A549 treated with DMSO at 1 μM for 4 hours (cell line): ENCODE measurements around the gene BCL2L1. TPM values are rescaled to one million over a fixed set of nuclear protein-coding genes. Genes with fewer than 3 reads are reported as not detected.

Experiments used
- total RNA-seq: library from RNA; stranded (reverse); fragments of 200-300 nt; extraction: Qiagen RNA extraction; gene quantifications from 5 replicates; pipeline ENCODE4 v1.2.3, GENCODE V29; 2022; ENCODE audit warnings: low read depth

BCL2L1 gene
- total RNA-seq: 140 to 174 TPM (median 151 TPM) in 5 replicates

DNA sequence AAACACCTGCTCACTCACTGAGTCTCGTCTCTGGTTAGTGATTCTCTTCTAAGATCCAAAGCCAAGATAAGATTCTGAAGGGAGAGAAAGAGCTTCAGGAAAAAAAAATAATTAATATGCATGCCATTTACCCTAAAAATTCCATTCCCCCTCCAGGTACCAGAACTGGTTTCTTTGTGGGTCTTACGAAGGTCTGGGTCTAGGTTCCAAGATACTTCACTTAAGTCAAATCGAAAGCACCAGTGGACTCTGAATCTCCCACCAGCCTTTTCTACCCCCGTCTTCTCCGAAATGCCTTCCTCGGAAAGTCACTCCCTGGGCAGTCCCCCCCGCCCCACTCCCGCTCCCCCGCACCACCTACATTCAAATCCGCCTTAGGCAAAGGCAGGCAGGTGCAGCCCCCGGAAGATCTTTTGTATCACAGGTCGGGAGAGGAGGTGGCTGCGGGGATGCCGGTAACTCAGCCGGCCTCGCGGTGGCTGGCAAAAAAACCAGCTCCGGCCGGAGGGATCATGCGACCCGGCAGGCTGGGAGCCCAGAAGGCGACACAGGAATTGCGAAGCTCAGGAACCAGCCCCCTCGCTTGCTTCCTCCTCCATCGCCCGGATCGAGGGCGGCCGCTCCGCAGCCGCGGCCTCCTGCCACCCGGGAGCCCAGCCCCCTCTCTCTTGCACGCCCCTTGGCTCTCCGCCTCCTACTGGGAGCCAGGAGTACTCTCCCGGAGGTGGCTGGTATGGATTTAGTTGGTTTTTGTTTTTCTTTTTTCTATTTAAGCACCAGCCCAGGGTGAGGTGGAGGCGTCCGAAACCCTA lies at the start of gene BCL2L1:
Gene BCL2L1 (minus strand): TSS at position 612 of the 812 bp plus-strand sequence. CDS start 650 bp downstream, outside the sequence.

DNA sequence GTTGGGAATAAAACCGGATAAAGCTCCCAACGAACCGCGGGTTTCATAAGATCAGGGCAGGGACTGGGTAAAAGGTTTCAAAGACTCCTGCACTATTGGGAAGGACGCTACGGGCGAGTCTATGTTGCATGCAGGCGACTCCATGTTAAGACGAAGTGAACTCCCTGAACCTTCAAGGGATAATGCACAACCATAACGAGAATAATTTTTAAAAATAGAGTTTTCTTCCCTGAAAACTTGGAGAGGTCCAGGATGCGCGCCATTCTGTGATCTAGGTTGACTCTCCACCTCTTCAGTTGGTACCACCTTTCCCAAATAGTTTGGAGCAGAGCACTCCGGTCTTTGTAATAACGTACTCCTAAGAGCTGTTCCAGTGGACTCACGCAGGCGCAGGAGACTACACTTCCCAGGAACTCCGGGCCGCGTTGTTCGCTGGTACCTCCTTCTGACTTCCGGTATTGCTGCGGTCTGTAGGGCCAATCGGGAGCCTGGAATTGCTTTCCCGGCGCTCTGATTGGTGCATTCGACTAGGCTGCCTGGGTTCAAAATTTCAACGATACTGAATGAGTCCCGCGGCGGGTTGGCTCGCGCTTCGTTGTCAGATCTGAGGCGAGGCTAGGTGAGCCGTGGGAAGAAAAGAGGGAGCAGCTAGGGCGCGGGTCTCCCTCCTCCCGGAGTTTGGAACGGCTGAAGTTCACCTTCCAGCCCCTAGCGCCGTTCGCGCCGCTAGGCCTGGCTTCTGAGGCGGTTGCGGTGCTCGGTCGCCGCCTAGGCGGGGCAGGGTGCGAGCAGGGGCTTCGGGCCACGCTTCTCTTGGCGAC lies 16.3 kb upstream of the BCL2L1 start, which contains the start of gene TPX2:
Gene TPX2 (plus strand): TSS at position 562 of the 821 bp plus-strand sequence. CDS start 18,187 bp downstream, outside the sequence.

DNA sequence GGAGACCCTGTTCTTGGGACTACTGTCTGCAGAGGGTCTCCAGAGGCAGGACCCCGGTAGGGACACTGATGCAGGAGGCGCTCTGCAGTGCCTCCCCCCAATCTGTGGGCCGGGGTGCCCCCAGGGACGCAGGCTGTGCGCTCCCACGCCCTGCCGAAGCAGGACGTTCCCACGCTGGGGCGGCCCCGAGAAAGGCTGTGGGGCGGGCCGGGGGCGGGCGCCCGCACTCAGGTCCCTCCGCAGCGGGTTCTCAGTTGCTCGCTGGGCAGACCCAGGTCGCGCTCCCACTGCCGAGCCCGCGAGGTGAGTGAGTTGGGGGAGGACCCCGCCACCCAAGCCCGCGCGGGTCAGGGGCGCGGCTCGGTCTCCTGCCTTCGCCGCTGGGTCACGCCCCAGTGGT lies 85.0 kb downstream of the BCL2L1 start, which contains the start of gene COX4I2:
Gene COX4I2 (plus strand): TSS at position 253 of the 400 bp plus-strand sequence. CDS start 1,106 bp downstream, outside the sequence.

Other genes starting within 250 kb of the BCL2L1 start
- gene DEFB124, start 247.7 kb downstream of the BCL2L1 start, total RNA-seq: not detected in 5 replicates
- gene REM1, start 247.6 kb downstream of the BCL2L1 start, total RNA-seq: 0.13 TPM in 2 of 5 replicates, not detected in the others
- gene HM13, start 208.4 kb downstream of the BCL2L1 start, total RNA-seq: 207 to 259 TPM (median 239 TPM) in 5 replicates
- gene ID1, start 117.6 kb downstream of the BCL2L1 start, total RNA-seq: 138 to 265 TPM (median 200 TPM) in 5 replicates
- gene COX4I2, start 85.0 kb downstream of the BCL2L1 start, total RNA-seq: not detected in 5 replicates
- 98.8 to 113 TPM (median 111 TPM) in 5 replicates for gene TPX2, start 16.4 kb upstream of the BCL2L1 start, total RNA-seq
- gene MYLK2, start 96.5 kb upstream of the BCL2L1 start, total RNA-seq: 0.44 to 0.88 TPM (median 0.60 TPM) in 5 replicates
- 0.55 to 1.6 TPM (median 1.1 TPM) in 5 replicates for gene FOXS1, start 122.7 kb upstream of the BCL2L1 start, total RNA-seq
- gene DUSP15, start 147.7 kb upstream of the BCL2L1 start, total RNA-seq: 0.61 to 1.5 TPM (median 0.91 TPM) in 5 replicates
- 0.07 to 0.11 TPM (median 0.09 TPM) in 3 of 5 replicates, not detected in the others for gene TTLL9, start 147.8 kb upstream of the BCL2L1 start, total RNA-seq
- 32.1 to 38.7 TPM (median 36.1 TPM) in 5 replicates for gene PDRG1, start 229.2 kb upstream of the BCL2L1 start, total RNA-seq
- 0.01 to 0.04 TPM (median 0.02 TPM) in 5 replicates for gene XKR7, start 245.3 kb upstream of the BCL2L1 start, total RNA-seq